Stimulated activated CD8-positive, alpha-beta memory T cell treated with anti-CD3 and anti-CD28 coated beads, Interleukin-12 subunit alpha, Interleukin-12 subunit beta, amount 100 ng/mL, for 1 hour (primary cell): ENCODE measurements around the gene NRN1L.
"Not testable (repeated sequence)": the region's sequence is repeated elsewhere in the genome, so short reads cannot be mapped to it uniquely, and the experiment has no call there.

Experiments used
- DNase-seq: peaks from one replicate; pipeline ENCODE4 v3.0.0-alpha.2; 2020; ENCODE audit warnings: low read depth

Gene NRN1L

DNA sequence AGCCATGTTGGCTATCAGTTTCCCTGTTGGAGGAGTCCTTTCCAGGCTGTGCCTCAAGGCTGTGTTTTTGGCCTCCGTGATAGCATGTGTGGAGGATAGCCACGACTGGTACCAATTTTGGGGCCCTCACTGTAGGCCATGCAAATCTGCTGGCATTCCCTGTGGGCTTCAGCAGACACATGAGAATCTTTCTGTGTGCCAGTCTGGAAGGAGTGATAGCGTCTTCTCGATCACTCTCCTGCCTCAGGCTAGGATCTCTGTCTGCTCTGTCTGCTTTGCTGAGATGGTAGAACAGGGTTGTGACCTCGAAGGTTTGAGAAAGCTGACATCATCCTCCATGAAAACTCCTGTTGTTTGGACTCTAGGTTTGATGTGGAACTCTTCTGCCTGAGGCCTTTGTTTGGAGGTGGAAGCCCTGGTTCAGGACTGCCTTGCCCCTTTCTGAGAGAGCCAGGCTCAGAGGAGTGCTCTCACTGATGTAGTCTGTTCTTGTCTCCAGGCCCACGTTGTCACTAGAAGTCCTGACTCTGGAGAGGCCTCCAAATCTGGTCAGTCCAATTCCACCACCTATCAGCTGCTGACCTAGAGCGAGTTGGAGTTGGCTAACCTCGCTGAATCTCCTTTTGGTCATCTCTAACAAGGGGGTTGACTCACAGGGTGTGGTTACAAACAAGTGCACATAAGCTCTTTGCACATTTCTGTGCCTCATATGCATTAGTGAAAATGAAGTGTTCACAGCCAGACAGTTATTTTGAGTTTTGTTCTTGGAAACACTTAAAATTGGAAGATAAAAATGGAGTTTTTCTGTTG, 23.9 kb upstream of the NRN1L start:
- no peak for DNase-seq

DNA sequence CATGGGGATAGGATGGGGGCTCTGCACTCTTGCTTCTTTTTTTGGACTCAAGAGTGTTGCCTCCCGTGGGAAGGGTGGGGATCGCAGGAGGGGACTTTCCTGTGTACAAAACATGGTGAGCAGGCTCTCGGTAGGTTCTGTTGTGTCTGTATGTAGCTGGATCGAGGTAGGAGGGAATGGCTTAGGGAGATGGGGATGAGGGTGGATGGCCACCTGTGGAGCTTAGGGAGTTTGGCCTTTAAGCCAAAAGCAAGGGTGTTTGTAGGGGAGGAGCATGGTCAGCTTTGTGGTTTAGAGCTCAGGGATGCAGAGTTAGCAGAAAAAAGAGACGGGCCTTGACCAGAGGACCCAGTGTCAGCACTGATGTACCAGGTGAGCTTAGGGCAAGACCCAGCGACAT, 22.8 kb upstream of the NRN1L start:
- DNase-seq: no peak

DNA sequence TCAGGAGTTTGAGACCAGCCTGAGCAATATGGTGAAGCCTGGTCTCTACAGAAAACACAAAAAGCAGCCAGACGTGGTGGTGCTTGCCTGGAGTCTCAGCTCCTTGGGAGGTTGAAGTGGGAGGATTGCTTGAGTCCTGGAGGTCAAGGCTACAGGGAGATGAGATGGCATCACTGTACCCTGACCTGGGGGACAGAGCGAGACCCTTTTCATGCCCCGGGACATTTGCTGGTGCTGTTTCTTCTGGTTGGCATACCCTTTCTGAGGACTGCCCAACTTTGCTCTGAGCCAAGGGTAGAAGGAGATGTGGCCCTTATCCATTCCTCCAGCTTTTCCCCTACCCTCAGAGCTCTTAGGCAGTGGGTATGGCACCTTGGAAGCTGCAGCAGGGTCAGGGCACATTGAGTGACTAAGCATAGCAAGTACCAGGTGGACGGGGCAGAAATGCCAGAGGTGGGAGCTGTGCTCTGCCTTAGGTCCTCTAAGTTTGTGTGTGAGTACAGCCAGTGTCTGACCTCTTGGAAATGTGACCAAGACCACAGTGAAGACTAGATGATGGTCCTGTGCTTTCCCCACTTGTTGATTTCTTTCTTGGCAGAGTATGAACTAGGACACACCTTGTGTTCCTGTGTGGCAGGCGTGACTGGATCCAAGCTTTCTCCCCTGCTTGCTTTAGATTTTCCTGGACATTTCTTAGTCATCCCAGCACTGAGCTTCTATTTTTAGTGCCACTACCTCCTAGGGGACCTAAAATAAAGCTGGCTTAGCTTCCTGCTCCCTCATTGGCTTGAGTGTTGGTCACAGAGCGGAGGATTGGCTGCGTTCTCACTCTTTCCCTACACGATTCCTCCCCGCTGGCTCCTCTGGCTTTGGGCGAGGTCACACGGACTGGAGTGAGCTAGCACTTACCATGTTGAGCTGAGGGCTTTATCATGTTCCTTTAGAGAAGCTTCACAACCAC, 21.8 kb upstream of the NRN1L start:
- no peak for DNase-seq

DNA sequence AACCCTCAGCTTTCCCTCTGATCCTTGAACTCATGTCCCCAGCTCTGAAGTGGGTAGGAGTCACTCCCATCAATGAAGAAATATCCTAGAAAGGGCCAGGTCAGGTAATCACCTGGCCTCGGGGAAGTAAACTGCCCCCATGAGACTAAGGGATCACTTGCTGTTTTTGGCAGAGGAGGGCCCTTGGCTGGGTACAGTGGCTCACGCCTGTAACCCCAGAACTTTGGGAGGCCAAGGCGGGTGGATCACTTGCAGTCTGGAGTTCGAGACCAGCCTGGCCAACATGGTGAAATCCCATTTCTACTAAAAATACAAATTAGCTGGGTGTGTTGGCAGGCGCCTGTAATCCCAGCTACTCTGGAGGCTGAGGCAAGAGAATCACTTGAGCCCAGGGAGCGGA, 20.6 kb upstream of the NRN1L start:
- not testable (repeated sequence) for DNase-seq

DNA sequence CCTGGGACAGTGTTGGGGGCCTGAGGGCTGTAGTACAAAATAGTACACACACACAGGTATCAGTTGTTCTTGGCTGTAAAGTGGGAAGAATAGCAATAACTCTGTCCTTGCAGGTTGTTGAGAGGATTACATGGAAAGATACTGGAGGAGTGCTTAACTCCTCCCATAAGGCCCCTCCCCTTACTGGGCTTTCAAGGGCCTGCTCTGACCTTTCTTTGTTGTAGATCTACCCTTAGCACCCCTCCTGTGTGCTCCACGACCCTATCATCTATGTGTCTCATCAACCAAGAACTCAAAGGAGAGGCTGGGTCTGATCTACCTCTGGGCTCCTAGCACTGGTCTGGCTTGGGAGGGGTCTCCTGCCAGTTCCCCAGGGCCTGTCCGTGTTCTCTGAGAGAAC, 20.1 kb upstream of the NRN1L start:
- no peak for DNase-seq

DNA sequence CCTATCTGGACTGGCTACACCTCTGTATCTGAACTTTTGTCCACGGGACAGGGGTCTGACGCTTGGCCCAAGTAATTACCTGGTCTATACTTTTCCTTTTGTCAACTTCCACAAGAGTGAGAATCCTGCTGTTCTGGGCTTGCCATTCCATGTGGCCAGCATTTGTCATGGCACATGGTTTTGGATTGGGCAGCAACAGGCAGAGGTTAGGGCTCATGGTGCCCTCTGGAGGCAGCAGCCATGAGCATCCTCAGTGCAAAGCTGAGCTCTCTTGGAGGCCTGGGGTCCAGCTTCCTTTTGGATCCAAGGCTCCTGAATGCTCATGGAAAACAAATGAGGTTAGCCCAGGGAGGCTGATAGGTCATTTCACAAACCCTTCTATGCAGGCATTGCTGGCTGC, 19.4 kb upstream of the NRN1L start:
- no peak for DNase-seq

DNA sequence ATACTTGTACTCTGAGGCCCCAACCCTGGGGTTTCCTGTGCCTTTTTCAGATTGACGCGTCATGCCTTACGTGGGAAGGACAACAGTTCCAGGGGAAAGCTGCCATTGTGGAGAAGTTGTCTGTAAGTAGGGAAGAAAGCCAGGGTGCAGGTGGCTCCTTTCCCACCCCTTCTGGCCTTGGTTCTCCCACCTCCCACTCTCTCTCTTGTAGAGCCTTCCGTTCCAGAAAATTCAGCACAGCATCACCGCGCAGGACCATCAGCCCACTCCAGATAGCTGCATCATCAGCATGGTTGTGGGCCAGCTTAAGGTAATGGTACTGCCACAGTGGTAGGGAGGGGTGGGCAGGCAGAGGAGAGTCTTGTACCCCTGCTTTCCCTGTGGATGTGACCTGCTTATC, 16.4 kb upstream of the NRN1L start:
- DNase-seq: no peak

DNA sequence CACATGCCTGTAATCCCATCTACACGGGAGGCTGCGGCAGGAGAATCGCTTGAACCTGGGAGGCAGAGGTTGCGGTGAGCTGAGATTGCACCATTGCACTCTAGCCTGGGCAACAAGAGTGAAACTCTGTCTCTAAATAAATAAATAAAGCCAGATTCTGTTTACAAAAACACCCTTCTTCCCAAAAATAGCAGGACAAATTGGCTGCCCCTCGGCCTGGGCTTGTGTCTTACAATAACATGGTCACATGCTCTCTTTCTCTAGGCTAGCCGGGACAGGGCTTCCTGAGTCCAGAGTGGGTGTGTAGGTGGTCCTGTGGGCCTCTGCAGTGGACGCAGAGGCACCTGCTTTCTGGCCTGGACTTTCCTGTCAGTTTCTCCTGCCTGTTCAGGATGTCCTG, 15.0 kb upstream of the NRN1L start:
- no peak for DNase-seq

DNA sequence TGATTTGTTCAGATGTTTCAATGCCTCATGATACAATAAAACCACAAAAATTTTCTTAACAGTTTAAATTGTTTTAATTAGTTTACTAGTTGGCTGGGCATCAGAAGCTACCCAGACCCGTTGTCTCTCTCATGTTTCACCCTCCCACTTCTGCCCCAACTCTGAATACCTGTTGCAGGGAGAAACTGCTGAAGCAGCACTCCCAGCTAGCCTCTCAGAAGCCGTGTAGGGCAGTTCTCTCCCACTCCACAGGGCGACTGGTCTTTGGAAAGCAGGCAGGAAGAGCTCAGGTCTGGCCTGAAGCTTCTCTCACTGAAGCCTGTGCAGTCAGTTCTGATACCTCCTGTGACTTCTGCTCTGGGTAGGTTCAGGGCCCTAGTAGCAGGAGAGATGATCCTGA, 13.4 kb upstream of the NRN1L start:
- no peak for DNase-seq

DNA sequence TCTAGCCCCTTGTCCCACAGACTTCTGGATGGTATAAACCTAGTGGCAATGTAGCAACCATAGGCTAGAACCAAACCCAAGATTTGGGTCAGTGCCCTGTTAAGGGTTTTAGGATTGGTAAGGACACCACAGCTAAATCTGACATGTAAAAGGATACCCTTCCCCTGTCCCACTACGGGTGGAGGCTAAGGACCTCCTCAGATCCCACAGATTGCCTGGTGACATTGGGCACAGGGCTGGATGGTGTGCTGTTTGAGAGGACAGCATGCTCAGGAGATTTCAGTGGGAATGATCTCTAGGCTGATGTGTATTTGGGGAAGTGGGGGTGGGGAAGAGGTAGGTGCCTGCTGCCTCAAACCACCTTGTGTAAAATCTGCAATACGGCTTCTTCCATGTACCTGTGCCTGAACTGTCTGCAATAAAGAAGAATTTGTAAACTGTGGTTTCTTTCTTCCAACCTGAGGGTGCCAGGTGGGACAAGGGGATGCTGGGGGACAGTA, 12.5 kb upstream of the NRN1L start:
- DNase-seq: no peak

DNA sequence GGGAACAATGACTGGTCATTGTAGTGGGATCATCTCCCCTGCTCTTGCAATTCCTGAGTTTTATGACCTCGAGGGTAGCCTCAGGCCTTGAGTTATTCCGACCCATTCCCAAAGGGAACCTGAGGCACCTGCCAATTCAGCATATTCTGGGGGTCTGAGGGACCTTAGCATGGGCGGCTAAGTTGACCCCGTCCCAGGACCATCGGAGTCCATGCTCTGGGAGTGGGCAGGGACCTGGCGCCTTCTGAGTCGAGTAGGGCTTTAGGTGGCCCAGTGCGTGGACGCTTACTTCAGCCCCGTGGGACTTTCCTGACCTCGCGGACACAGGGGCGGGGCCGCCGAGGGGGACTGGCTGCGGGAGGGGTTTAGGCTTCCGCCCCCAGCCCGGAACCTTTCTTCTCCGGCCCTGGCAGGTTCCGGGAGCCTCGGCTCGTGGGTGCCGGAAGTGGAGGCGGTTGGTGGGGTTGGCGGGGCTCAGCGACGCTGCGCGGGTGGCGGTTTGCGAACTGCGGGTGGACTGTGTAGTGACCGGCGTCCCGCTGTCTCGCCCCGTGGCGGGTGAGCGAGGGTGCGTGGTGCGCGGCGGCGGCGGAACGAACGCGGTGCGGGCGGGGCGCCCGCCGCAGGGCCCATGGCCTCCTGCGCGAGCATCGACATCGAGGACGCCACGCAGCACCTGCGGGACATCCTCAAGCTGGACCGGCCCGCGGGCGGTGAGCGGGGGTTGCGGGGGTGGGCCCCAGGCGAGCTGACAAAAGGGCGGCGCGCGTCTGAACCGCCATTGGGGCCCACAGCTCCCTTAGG, 11.9 kb upstream of the NRN1L start, which contains the start of gene EDC4:
Gene EDC4 (plus strand): TSS at position 422 of the 804 bp plus-strand sequence. CDS start 210 bp downstream, at position 632.
- DNase-seq: peak; percentile 79

DNA sequence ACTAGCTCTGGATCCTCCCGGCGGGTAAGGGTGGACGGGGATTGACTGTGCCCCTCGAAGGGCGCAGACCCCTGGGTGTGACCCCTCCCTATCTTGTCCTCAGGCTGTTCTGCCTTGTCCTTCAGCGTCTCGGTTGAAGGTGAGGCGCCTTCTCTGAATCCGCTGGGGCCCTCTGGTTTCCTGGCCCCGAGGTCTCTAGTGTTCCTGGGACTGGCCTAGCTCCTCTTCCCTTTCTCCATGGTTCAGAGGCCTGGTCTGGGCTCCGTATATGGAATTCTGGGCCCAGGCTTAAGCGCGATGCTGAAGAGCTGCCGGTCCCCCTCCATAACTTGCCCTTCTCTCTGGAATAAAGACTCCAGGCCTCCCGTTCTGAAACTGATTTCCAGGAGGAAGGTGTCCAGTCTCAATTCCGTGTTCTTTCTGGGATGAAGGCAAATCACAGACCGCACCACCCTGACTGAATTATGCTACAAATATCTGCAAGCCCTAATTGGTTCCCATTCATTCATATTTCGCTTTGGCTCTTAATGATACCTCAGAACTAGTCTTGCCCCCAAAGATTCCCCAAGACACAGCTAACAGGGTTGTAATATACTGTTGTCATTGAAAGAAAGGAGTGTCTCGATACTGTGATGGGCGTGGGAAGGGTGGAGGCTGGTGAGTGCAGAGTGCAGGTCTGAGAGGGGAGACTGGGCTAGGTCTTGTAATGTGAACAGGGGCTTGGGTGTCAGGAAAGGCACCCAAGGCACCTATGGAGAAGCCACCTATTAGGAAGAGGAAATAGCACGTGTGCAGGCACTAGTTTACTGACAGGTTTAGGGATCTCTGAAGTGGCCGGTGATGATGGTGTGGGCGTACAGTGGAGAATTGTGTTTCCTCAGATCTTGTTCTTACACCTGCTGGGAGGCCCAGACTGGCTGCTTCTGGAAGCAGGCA, 11.0 kb upstream of the NRN1L start:
- DNase-seq: no peak

DNA sequence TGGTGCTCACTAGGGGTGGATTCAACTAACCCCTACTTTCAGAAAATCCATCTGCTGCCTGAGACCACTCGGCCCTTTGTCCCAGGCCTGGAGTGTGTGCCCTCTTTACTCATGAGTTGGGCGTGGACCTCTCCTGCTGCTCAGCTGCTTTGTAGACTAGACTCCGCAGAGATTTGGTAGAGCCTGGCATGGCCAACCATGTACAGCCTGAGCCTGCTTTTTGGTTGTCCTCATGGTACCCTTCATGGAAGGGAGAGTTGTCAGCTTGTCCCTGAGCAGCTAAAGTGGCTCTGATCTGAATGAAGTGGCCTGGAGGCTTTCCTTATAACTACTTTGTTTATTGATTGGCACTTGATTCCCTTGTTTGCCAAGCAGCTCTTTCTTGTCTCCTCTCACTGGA, 10.3 kb upstream of the NRN1L start:
- no peak for DNase-seq

DNA sequence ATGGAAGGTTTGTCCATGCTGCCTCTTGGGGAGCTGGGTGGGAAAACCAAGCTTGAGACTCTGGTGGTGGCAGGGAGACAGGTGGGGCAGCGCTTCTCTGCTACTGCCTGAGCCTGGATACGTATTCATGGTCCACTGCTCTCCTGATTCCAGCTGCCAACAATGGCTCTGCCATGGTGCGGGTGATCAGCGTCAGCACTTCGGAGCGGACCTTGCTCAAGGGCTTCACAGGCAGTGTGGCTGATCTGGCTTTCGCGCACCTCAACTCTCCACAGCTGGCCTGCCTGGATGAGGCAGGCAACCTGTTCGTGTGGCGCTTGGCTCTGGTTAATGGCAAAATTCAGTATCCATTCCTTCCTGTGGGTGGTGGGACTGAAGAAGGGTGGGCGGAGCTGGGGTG, 7.6 kb upstream of the NRN1L start:
- no peak for DNase-seq

DNA sequence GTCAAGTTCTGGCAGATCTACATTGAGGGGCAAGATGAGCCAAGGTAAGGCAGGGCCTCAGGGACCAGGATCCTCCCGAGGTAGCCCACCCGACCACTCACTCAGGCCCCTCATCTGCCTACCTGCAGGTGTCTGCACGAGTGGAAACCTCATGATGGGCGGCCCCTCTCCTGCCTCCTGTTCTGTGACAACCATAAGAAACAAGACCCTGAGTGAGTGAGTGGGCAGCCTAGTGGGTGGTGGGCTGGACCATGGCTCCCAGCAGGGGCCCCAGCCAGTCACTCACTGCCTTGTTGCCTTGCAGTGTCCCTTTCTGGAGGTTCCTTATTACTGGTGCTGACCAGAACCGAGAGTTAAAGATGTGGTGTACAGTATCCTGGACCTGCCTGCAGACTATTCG, 6.5 kb upstream of the NRN1L start:
- no peak for DNase-seq

DNA sequence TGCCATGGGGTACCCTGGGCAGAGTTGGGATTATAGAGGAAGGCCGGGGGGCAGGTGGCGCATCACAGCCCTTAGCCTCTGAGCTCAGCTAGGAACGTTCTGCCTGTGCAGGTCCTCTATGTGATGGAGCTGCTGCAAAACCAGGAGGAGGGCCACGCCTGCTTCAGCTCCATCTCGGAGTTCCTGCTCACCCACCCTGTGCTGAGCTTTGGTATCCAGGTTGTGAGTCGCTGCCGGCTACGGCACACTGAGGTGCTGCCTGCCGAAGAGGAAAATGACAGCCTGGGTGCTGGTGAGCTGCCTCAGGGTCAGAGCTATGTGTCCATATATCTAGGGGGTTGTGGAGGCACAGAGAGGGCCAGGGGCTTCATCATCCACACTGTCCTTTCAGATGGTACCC, 5.8 kb upstream of the NRN1L start:
- DNase-seq: no peak

DNA sequence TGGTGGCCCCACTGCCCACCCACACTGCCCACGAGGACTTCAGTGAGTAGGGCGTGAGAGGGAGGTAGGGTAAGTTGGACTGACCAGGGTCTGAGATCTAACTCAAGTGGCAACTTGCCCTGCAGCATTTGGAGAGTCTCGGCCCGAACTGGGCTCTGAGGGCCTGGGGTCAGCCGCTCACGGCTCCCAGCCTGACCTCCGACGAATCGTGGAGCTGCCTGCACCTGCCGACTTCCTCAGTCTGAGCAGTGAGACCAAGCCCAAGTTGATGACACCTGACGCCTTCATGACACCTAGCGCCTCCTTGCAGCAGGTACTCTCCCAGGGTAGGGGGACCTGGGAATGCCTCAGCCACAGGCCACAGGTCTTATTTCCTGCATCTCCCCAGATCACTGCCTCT, 5.2 kb upstream of the NRN1L start:
- no peak for DNase-seq

DNA sequence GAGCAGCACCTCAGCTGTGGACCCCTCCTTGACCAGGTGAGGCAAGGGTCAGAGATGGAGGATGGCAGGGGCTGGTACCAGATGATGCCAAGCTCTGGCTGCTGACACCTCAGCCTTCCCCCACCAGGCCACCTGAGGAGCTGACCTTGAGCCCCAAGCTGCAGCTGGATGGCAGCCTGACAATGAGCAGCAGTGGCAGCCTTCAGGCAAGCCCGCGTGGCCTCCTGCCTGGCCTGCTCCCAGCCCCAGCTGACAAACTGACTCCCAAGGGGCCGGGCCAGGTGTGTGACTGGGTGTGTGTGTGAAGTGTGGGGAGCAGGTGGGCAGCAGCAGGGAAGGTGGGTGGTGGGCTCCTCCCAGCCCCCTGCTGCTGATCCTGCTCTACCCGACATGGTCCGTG, 4.7 kb upstream of the NRN1L start:
- DNase-seq: no peak

DNA sequence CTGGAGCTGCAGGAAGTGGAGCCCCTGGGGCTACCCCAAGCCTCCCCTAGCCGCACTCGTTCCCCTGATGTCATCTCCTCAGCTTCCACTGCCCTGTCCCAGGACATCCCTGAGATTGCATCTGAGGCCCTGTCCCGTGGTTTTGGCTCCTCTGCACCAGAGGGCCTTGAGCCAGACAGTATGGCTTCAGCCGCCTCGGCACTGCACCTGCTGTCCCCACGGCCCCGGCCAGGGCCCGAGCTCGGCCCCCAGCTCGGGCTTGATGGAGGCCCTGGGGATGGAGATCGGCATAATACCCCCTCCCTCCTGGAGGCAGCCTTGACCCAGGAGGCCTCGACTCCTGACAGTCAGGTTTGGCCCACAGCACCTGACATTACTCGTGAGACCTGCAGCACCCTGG, 4.1 kb upstream of the NRN1L start:
- DNase-seq: no peak

DNA sequence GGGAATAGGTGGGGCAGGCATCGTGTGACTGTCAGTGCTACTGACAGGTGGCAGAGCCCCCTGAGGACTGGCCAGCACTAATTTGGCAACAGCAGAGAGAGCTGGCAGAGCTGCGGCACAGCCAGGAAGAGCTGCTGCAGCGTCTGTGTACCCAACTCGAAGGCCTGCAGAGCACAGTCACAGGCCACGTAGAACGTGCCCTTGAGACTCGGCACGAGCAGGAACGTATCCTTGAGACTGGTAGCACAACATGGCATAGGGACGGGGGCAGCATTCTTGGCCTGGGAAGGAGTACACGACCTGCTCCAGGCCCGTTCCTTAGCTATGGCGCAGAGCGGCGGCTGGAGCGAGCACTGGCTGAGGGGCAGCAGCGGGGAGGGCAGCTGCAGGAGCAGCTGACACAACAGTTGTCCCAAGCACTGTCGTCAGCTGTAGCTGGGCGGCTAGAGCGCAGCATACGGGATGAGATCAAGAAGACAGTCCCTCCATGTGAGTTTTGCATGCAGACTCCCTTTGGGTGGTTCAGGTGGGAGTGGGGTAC, 3.0 kb upstream of the NRN1L start:
- no peak for DNase-seq
